T-helper 1 cell treated with Interleukin-12 subunit alpha and Interleukin-12 subunit beta and Interleukin-4 antibody, amounts not matched to agents 30 μg/mL and 1 μg/mL, for 36 hours (primary cell): ENCODE measurements around the gene HAGHL.

Source experiments
- H3K27ac Mint-ChIP-seq: one replicate; pipeline ENCODE4 v1.8.0; 2021; ENCODE audit warnings: mild to moderate bottlenecking, mixed read lengths
- H3K27me3 Mint-ChIP-seq: one replicate; pipeline ENCODE4 v1.8.0; 2021; ENCODE audit warnings: low read depth, mixed read lengths
- H3K36me3 Mint-ChIP-seq: one replicate; pipeline ENCODE4 v1.8.0; 2021; ENCODE audit warnings: low read depth, mixed read lengths
- H3K4me1 Mint-ChIP-seq: one replicate; pipeline ENCODE4 v1.8.0; 2021; ENCODE audit warnings: low read depth, mixed read lengths
- H3K4me3 Mint-ChIP-seq: one replicate; pipeline ENCODE4 v1.8.0; 2021; ENCODE audit warnings: mild to moderate bottlenecking, moderate library complexity, mixed read lengths
- H3K9me3 Mint-ChIP-seq: one replicate; pipeline ENCODE4 v1.8.0; 2021; ENCODE audit warnings: mixed read lengths

HAGHL gene, protein sequence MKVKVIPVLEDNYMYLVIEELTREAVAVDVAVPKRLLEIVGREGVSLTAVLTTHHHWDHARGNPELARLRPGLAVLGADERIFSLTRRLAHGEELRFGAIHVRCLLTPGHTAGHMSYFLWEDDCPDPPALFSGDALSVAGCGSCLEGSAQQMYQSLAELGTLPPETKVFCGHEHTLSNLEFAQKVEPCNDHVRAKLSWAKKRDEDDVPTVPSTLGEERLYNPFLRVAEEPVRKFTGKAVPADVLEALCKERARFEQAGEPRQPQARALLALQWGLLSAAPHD

DNA sequence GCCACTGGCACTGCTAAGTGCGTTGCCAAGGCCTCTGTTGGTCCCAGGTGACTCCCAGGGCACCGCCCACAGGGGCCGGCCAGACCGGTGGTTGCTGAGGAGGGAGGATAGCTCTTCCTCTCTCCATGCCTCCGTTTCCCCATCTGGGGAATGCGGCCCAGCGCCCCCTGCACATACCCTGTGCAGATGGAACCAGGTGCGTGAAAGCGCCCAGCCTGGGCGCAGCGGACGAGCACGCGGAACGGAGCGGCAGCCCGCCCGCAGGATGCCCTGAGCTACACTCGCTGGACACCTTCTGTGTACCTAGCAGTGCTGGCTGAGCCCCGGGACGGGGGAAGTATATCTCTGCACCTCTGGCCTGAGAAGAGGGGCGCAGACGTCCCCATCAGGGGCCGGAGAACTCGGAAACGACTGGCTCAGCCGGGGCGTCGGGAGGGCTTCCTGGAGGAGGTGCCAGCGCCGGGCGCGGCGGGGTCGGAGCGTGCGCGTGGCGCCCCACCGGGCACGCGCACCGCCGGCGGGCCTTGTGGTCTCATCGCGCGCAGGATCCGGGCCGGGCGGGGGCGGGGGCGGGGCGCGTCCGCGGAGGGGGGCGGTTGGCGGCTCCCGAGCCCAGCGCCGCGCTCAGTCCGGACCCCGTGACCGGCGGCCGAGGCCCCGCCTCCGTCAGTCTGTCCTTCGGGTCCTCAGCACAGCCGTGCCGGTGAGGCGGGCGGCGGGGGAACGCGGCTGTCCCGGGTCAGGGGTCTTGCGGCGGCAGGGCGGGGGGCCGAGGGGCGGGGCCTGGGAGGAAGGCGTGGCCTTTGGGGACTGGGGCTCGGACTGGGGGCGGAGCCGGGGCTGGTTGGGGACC, at the start of gene HAGHL, which contains the start of gene CCDC78:
HAGHL (plus strand) TSS at position 669 of the 853 bp plus-strand sequence. CDS start 404 bp downstream, outside the sequence.
CCDC78 (minus strand) TSS at position 6 of the 853 bp plus-strand sequence. CDS start 76 bp downstream, outside the sequence.
- no peaks in the 10 kb centered on the region for H3K9me3 Mint-ChIP-seq
- peak within 1 kb of the TSS; percentile 68 for H3K4me3 Mint-ChIP-seq
- no peaks in the 10 kb centered on the region for H3K36me3 Mint-ChIP-seq
- H3K27me3 Mint-ChIP-seq: peaks cover 4% of the 10 kb centered on the region
- H3K27ac Mint-ChIP-seq: peak within 1 kb of the TSS; percentile 6
- H3K4me1 Mint-ChIP-seq: peaks cover 1% of the 10 kb centered on the region

DNA sequence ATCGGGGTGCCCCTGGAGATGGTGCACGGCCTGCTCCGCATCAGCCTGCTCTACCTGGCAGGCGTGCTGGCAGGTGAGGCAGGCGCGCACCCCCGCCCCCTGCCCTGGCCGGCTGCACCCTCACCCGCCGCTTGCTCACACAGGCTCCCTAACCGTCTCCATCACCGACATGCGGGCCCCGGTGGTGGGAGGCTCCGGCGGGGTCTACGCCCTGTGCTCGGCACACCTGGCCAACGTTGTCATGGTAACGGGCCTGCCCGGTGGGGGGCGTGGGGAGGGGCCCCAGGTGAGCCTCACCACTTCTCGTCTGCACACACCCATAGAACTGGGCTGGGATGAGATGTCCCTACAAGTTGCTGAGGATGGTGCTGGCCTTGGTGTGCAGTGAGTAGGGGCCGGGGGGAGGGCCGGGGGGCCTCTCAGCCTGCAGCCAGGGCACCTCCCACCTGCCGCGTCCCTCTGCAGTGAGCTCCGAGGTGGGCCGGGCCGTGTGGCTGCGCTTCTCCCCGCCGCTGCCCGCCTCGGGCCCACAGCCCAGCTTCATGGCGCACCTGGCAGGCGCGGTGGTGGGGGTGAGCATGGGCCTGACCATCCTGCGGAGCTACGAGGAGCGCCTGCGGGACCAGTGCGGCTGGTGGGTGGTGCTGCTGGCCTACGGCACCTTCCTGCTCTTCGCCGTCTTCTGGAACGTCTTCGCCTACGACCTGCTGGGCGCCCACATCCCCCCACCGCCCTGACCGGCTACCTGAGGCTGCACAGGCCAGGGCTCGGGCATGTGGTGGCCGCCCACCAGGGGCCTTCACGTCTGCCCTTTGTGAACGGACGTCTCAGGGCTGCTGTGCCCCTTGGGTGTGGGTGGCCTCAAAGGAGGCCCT, 49.4 kb upstream of the HAGHL start:
- no peak overlapping the region for H3K27ac Mint-ChIP-seq
- no peak overlapping the region for H3K4me3 Mint-ChIP-seq
- no peaks in the 10 kb centered on the region for H3K27me3 Mint-ChIP-seq
- H3K36me3 Mint-ChIP-seq: peaks cover 7% of the 10 kb centered on the region
- peaks cover 12% of the 10 kb centered on the region for H3K4me1 Mint-ChIP-seq
- H3K9me3 Mint-ChIP-seq: no peaks in the 10 kb centered on the region

DNA sequence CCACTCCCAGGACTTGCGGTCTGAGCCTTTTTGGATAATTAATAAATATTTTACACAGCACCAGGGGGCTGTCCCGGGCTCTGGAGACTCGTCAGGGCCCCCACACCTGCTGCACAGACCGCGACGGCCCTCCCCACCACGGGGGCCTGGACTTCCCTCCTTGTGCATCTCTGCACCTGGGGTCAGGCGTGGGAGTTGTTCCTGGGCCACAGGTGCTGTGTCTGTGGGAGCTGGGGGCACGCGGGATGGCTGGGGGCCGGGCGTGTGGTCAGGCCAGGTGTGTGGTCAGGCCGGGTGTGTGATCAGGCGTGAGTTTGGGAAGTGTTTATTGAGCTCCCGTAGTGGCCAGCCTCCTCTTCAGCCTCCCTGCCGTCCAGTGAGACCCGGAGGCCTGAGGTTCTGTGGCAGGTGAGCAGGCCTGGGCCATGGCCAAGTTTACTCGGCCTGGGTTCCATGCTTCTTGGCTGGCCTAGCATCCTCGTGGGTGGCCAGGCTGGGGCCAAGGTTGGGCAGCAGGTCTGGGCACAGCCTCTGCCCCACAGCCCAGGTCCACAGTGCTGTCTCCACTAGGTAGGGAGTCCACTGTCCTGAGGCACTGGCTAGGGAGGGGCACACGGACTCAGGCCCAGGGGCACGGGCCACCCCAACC, 48.6 kb upstream of the HAGHL start:
- peaks cover 13% of the 10 kb centered on the region for H3K4me1 Mint-ChIP-seq
- no peak overlapping the region for H3K27ac Mint-ChIP-seq
- H3K9me3 Mint-ChIP-seq: no peaks in the 10 kb centered on the region
- no peaks in the 10 kb centered on the region for H3K27me3 Mint-ChIP-seq
- H3K4me3 Mint-ChIP-seq: no peak overlapping the region
- peaks cover 8% of the 10 kb centered on the region for H3K36me3 Mint-ChIP-seq

DNA sequence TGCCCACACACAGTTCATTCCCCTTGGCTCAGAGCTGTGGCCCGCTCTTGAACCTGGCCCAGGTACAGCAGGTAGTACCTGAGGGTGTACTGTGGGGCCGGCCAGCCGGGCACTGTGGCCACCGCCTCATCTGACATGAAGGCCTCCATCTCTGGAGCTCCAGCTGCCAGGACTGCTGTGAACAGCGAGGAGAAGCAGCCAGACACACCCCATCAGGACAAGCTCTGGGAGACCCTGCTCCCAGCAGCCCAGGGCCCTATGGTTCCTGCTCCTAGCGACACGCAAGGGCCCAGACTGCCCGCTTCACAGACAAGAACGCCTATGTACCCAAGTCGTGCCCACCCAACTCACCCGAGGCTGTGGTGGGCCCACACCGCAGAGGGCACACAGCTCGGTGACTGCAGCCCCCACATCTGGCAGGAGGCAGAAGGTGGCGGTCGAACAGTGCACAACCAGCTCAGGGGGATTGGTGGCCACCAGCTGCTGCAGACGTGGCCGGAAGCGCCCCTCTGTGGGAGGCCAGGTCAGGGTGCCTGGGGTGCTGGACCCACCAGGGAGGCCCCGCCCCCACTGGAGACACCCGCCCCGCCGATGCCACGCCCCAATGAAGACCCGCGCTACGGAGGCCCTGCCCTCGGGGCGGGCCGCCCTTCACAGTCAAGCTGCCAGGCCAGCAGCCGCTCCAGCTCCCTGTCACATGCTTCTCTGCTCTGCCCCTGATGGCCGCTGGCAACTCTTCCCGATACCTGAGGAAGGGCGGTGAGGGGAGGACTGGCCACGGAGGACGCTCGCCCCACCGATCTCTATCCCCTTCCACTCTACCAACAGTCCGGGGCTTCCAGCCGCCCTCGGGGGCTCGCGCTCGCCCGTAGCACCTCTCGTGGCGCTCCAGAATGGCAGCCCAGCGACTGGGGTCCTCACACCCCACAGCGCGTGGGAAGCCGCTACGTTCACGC, 47.8 kb upstream of the HAGHL start:
- no peaks in the 10 kb centered on the region for H3K27me3 Mint-ChIP-seq
- peak overlapping the region; percentile 57 for H3K27ac Mint-ChIP-seq
- H3K4me1 Mint-ChIP-seq: peaks cover 13% of the 10 kb centered on the region
- H3K9me3 Mint-ChIP-seq: no peaks in the 10 kb centered on the region
- peaks cover 8% of the 10 kb centered on the region for H3K36me3 Mint-ChIP-seq
- H3K4me3 Mint-ChIP-seq: peak overlapping the region; percentile 79

DNA sequence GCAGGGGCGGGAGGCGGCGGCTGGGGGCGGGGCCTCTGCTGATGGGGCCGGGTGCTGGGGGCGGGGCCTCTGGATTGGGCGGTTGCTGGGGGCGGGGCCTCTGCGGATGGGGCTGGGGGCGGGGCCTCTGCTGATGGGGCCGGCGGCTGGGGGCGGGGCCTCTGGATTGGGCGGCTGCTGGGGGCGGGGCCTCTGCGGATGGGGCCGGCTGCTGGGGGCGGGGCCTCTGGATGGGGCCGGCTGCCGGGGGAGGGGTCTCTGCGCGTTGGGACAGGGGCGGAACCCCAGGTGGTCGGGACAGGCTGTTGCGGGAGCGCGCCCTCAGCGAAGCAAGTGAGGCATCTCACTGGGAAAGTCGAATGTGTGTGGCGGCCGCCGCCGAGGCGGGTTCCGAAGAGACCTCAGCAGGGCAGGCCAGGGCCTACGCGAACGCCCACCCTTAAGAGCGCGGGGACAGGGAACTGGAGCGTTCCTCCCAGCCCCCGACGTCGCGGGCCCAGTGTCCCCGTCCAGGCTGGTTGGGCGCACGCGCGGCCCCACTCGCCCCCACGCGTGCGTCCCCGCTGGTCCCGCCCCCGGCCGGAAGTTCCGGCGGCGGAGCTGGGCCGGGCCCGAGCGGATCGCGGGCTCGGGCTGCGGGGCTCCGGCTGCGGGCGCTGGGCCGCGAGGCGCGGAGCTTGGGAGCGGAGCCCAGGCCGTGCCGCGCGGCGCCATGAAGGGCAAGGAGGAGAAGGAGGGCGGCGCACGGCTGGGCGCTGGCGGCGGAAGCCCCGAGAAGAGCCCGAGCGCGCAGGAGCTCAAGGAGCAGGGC, 46.9 kb upstream of the HAGHL start, which contains the start of gene STUB1:
STUB1 (plus strand) TSS at position 597 of the 811 bp plus-strand sequence; CDS start at position 713, 116 bp downstream.
- peaks cover 8% of the 10 kb centered on the region for H3K36me3 Mint-ChIP-seq
- no peaks in the 10 kb centered on the region for H3K9me3 Mint-ChIP-seq
- peak within 1 kb of the TSS; percentile 82 for H3K4me3 Mint-ChIP-seq
- no peaks in the 10 kb centered on the region for H3K27me3 Mint-ChIP-seq
- H3K4me1 Mint-ChIP-seq: peaks cover 13% of the 10 kb centered on the region
- peak within 1 kb of the TSS; percentile 79 for H3K27ac Mint-ChIP-seq

DNA sequence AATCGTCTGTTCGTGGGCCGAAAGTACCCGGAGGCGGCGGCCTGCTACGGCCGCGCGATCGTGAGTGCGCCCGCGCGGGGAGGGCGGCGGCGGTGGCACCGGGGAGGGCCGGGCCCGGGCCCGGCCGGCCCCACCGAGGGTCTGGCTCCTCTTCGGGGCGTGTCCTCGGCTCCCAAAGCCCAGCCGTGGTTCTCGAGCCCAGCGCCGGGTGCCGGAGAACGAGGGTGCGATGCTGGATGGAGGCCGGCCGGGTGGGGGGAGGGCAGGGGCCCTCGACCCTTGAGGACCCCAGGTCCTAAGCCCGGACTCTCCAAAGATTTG, 46.3 kb upstream of the HAGHL start:
- H3K4me3 Mint-ChIP-seq: peak overlapping the region; percentile 82
- peaks cover 8% of the 10 kb centered on the region for H3K36me3 Mint-ChIP-seq
- H3K4me1 Mint-ChIP-seq: peaks cover 13% of the 10 kb centered on the region
- no peaks in the 10 kb centered on the region for H3K27me3 Mint-ChIP-seq
- H3K27ac Mint-ChIP-seq: no peak overlapping the region
- no peaks in the 10 kb centered on the region for H3K9me3 Mint-ChIP-seq

DNA sequence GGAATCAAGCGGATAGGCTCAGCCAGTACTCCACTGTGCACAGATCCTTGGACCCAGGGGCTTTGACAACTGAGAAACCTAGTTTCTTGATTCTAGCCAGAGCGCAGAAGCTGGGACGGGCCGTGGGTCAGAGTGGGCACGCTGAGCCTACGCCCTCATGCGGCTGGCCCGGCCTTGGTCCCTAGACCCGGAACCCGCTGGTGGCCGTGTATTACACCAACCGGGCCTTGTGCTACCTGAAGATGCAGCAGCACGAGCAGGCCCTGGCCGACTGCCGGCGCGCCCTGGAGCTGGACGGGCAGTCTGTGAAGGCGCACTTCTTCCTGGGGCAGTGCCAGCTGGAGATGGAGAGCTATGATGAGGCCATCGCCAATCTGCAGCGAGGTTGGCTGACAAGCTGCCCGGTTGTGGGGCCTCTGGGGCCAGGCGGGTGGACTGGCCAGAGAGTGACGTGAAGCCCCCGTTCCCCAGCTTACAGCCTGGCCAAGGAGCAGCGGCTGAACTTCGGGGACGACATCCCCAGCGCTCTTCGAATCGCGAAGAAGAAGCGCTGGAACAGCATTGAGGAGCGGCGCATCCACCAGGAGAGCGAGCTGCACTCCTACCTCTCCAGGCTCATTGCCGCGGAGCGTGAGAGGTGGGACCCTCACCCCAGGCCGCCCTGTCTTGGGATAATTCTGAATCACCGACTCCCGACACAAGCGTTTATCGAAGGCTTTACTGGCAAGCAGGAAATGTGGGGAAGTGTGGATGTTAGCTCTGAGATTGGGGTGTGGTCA, 45.8 kb upstream of the HAGHL start:
- Mint-ChIP-seq H3K4me1 (peaks cover 13% of the 10 kb centered on the region), H3K27me3 (no peaks in the 10 kb centered on the region), H3K4me3 (peak overlapping the region; percentile 73), H3K27ac (no peak overlapping the region), H3K9me3 (no peaks in the 10 kb centered on the region), H3K36me3 (peaks cover 9% of the 10 kb centered on the region)

DNA sequence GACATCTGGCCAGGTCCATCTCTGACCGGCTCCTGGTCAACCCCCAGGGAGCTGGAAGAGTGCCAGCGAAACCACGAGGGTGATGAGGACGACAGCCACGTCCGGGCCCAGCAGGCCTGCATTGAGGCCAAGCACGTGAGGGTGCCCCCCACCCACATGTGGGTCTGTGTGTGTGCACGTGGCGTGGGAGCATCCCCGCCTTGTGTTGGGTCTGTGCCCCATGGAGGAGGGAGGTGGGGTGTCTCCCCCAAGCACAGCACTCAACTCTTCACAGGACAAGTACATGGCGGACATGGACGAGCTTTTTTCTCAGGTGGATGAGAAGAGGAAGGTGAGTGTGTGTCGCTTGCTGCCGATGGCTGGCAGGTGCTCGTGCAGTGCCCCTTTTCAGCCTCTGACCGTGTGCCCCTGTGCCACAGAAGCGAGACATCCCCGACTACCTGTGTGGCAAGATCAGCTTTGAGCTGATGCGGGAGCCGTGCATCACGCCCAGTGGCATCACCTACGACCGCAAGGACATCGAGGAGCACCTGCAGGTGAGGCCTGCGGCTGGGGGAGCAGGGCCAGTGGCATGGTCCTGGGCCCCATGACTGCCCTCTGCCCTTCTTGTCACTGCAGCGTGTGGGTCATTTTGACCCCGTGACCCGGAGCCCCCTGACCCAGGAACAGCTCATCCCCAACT, 45.0 kb upstream of the HAGHL start:
- H3K27me3 Mint-ChIP-seq: no peaks in the 10 kb centered on the region
- H3K4me1 Mint-ChIP-seq: peaks cover 13% of the 10 kb centered on the region
- peak overlapping the region; percentile 55 for H3K27ac Mint-ChIP-seq
- peak overlapping the region; percentile 71 for H3K4me3 Mint-ChIP-seq
- peaks cover 10% of the 10 kb centered on the region for H3K36me3 Mint-ChIP-seq
- no peaks in the 10 kb centered on the region for H3K9me3 Mint-ChIP-seq

DNA sequence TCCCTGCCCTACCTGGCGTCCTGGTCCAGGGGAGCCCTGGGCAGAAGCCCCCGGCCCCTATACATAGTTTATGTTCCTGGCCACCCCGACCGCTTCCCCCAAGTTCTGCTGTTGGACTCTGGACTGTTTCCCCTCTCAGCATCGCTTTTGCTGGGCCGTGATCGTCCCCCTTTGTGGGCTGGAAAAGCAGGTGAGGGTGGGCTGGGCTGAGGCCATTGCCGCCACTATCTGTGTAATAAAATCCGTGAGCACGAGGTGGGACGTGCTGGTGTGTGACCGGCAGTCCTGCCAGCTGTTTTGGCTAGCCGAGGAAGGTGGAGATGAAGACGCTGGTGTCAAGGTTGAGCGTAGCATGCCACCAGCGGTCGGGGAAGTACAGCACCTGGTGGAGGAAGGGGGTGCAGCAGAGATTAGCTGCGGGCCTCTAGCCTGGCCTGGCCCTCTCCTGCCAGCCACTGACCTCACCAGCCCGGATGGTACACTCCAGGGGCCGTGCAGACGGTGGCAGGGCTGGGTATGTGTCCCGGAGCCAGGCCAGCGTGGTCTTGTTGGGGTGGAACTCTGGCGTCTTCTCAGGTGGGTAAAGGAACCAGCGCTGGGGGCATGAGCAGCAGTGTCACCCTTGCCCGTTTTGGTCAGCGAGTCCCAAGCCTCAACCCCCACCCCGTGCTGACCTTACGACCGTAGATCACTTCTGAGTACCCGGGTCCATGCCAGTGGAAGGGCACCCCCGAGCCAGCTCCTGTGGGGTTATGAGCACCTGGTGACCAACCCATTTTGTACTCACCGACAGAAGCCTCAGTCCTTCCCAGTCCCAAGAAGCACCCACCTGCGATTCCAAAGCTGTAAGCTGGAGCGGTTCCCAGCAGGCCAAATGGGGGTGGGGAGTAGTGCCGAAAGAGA, 44.2 kb upstream of the HAGHL start:
- Mint-ChIP-seq H3K9me3 (no peaks in the 10 kb centered on the region), H3K27ac (peak overlapping the region; percentile 55), H3K4me3 (peak overlapping the region; percentile 71), H3K4me1 (peaks cover 13% of the 10 kb centered on the region), H3K36me3 (peaks cover 10% of the 10 kb centered on the region), H3K27me3 (no peaks in the 10 kb centered on the region)

DNA sequence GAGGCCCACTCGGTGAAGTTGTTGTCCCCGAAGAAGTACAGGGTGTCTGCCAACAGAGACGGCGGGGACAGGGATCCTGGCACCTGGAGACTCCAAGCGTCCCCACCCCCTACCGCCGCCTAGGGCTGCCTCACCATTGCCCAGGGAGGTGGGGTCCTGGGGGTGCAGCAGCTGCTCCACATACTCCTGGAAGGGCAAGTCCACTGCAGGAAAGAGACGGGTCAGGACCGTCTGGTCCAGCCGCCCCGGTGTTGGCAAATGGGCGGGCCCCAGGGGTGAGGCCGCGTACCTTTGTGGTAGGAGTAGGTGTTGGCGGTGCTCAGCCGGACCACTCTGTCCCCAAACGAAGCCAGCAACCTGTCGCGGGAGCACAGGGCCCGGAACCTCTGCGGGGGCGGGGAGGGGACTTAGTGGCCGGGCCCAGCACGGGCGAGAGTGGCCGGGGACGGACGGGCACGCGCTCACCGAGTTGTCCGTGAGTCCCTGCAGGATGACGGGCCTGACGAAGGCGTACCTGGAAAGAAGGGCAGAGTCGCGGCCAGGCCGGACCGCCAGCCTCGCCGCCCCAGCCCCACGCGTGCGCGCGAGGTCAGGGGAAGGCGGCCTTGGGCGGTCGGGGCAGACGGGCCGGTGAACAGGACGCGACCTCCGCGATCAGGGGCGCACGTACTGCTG, 43.4 kb upstream of the HAGHL start:
- no peaks in the 10 kb centered on the region for H3K27me3 Mint-ChIP-seq
- peaks cover 13% of the 10 kb centered on the region for H3K4me1 Mint-ChIP-seq

More for the DNA sequence above, 43.4 kb upstream of the HAGHL start:
- Mint-ChIP-seq H3K9me3 (no peaks in the 10 kb centered on the region), H3K27ac (no peak overlapping the region), H3K36me3 (peaks cover 10% of the 10 kb centered on the region), H3K4me3 (peak overlapping the region; percentile 71)
